HG03342 (cell line): ENCODE results near the gene SKAP1.

ENCODE experiments used
- ATAC-seq: cut with Tn5 transposase; IDR thresholded peaks from one replicate; pipeline ENCODE4 v1.9.1; 2021; ENCODE audit warnings: mild to moderate bottlenecking, moderate library complexity; ENCODE audit not compliant: unreplicated experiment

The SKAP1 gene

DNA sequence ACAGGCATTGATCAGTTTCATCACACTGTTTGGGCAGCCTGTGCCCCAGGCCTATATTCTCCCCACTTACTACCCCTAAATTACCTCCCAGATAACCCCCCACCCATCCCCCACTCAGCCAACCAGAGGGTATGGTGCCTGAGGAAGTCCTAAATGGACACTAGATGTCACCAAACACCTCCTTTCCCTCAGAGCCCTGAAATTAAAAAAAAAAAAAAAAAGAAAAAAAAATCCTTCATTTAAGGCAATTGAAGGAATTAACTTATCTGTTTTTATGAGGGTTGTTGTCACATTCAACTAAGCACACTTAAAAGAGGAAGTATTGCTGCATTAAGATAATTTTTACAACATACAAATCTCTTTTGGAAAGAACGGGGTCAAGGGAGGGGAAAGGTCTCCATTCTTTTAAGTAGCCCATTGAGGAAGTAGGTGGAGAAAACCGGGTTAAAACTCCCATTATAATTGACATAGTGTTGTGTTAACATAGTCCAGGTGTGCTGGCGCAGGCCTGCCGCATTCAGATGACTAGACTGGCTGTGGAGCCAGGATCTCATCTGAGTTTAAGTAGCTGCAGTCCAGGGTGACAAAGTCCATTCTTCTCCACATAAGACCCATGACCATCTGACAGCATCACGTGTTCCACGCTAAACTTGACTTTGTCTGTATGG lies 276.2 kb downstream of the SKAP1 start:
- ATAC-seq, result no peak

DNA sequence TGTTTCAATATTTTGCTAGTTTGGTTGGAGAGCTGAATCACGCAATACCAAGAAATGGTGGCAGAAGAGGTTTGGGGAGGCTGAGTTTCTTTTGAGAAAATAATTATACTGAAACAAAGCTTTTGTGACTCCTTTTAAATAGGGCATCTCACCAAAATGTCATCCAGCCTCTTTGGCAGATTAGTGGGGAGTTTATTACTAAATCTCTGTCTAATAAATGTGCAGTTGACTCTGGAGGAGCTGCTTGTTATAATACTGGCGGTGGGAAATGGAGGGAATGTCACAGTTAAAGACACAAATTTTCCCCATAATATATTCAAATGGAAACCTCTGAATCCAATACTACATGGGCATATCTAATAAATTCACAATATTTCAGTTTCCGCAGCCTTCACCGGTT lies 277.7 kb downstream of the SKAP1 start:
- ATAC-seq, result no peak

DNA sequence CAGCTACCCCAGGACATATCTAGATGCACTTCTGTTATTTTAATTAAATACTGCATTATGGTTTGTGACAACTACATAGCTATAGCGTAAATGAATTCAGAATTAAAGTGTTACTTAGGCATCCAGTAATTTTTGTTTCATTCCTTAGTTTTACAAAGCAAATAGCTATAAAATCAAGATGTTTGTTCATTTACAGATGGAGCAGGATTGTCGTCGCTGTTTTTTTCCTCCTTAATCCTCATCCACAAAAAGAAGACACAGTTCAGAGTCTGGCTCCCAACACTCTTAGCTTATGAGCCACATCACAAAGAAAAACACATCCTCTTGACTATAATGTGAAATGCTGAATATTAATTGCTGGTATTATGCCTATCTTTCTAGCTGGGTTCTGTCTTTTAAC lies 278.8 kb downstream of the SKAP1 start:
- ATAC-seq, result no peak

DNA sequence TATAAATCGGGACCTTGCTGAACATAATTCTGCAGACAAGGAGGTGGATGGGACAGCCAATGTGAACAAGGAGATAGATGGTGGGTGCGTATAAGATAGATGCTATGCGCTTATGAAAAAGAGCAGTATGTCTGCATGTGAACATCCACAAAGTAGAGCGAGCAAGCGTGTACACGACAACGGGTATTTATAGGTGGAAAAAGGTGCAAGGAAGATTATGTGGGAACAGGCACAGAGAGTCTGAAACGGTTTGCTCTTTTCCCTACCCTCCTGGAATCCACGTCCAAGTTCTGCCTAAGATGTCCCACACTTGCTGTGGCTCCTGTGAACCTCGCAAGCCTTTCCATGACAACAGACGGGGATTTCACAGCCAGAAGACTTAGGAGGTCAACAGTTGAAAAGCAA lies 279.4 kb downstream of the SKAP1 start:
- ATAC-seq, result no peak

DNA sequence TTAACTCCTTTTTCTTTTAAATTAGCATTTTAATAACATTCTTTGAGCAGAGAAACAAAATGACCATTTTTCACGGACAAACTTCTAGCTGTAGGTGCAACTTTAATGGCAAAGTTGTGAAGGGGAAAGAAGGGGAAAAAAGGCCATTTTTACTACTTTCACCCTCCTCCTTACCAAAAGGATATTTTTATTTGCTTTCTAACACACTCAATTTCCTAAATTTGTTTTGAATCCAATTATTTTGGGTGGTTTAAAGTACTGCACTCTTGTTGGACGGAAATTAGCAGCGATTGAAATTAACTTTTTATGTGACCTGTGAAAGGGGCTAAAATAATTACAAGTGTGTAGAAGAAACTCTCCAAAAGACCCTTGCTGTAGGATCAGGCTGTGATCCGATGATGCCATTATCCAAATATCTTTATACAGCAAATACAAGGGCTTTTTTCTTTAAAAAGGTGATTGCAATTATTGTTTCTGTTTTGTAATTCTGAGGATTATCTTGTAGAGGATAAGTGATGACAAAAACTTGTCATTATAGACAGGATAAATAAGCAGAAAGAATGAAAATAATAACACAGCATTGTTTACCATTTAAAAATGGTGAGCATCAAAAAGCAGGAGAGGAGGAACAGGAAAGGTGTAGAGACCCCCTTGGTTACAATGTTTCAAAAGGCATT lies 280.1 kb downstream of the SKAP1 start:
- no peak for ATAC-seq

DNA sequence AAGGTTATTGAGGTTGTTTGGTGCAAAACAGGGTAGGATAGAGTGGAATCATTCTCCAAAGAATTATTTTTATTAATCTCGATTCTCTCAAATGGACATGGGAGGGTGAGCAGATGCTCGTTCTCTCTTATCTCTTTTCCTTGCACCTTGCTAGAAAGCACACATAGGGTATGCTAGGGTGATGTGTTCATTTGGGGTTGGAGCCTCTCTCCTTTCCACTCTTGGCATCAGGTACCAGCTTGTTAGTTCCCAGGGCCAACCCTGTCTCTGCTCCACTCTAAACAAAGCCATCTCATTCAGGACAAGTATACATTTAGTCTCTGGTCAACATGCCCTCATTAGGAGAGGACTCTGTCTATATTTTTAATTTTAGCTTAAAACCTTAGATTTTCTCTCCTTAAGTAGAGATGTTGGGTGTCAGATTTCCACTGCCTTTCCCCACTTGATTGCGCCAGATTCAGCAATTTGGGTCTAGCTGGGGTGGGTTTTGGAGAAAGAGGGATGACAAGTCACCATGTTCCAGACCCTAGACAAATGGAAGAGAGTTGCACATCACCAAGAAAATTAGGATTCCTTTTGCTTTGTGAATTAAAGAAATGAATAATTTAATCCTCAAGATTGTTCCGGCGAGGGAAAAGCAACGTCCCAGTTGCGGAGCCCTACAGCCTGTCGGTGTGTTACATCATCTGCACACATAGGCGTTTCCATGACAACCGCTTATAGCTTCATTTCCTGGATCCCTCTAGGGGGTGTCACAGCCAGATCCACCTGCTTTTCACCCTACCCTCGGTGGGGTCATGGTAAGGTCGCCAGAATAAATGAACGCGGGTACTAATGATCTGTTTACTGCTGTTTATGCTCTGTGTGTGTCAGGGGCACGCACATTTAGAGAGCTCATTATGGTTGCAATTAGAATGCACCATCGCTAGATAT lies 280.9 kb downstream of the SKAP1 start:
- ATAC-seq, result no peak

DNA sequence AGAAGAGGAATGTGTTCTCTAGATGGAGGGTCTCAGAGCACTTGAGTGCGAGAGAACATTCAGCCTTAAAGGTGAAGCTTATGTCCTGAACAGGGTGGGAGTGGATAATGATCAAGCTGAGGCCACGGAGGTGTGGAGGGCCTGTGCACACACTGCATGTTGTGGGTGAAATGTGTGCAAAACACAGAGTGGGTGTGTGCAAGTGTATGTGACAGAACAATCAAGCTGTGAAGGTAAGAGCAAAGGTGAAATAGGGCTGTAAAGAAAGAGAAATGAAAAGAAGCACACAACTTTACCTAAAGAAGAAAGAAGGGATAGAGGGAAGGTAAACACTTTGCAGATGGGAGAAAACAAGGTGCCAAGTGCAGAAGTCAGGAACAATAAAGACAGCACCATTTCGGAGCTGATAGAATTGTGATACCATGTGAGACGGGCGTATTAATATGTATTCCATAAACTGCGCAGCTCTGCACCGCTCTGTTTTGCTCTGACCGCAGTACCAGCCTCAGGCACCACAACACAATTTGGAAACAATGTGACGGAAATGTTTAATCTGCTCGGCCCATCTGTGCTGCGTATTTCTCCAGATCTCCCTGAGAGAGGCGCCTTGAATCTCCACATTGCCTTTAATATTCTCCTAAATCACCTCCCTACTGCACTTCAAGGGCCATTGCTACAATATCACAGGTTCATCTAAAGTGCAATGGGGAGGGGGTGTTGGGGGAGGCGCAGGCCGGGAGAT lies 281.8 kb downstream of the SKAP1 start:
- no peak for ATAC-seq

DNA sequence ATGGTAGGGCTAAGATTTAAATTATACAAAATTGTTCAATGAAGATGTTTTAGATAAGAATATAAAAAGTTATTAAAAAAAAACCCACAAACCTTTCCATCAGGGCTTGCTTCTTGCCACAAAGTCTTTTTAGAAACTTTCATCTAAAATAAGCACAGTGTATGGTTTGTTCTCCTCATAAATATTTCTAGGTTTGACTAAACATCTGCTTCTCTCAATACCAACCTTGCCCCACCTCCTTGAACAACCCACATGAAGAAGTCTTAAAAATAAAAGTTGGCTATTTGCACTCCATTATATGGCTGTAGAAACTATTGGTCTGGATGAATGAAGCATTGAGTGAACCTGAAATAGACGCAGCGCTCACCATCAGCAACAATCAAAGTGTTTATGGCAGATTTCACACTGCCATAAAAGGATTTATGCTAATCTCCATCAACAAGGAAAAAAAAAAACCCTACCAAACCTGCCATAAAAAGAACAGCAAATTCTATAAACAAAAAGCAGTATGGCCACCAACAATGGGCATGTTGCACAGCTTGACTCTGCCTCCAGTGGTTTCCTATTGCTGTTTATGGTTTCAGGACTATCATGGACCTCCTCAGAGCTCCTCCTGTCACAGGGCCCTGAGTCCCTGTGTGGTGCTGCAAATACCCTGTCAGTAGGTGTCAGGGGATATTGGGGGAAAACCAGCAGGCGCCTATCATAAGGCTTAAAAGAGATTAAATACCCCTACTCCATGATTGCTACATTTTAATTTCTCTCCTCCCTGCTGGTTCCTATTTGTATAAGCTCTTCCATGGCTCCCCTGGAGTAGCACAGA lies 284.8 kb downstream of the SKAP1 start:
- ATAC-seq, result no peak

DNA sequence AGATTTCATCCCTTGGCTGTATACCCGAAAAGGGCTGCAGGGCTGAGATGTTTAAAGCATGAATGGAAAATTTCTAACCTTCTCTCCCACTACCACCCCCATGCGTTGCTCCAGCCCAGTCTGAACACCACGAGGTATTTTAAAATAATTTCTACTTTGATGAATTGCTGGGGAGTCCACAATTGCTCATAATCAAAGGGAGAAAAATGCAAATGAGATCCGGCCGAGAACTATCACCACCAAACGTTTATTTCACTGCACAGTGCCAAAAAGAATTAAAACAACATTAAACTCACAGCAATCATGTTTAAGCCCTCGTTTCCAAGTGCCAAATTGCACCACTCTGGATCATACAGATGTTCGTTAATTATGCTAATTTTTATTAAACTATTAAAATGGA lies 285.8 kb downstream of the SKAP1 start:
- no peak for ATAC-seq

DNA sequence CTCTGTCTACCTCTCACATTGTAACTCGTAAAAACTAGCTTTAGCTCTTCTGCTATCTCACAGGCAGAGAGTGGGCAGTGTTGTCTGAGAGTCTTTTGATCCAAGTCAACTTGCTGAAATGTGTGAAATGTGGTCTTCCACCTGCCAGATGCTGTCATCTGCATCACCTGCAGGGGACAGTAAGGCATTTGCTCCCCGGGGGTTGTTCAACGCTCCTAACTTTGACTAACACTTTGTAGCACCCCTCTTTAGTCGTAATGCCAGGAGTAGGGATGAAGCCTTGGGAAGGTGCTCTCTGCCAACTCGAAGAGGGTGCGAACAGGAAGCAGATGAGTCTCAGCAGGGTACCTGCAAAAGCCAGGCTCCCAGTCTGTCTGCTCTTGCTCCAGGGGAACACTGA lies 286.4 kb downstream of the SKAP1 start:
- ATAC-seq, result no peak

DNA sequence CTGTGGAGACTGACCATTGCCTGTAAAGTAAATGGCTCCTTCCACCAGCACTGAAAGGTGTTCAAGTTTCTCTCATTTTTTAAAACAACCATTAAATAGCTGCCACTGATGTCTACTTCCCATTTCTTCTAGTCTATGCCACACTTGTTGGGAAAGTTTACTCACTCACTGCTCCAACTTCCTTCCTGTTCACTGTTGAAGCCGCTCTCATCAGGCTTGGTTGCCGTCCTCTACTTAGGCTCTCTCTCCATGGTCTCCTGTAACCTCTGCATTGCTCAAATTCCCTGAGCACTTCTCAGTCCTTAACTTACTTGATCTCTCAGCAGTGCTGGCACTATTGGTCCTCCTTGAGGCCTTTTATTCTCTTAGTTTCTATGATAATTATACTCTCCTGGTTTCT lies 290.1 kb downstream of the SKAP1 start:
- no peak for ATAC-seq

DNA sequence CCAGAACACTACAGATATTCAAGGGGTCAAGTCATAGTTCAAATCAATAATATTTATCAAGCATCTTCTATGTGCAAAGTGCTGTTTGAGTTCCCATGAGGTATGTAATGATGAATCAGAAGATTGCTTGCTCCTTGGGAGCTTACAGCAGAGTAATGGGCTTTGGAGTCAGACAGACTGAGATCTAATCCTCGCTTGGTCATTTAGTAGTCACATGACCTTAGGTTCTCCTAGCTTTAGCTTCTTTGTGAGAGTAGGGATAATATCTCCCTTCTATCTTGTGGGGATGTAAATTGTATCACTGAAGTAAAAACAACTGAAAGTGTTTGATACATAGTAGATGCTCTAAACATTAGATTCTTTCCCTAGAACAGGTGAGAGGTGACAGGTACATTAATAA lies 292.4 kb downstream of the SKAP1 start:
- no peak for ATAC-seq

DNA sequence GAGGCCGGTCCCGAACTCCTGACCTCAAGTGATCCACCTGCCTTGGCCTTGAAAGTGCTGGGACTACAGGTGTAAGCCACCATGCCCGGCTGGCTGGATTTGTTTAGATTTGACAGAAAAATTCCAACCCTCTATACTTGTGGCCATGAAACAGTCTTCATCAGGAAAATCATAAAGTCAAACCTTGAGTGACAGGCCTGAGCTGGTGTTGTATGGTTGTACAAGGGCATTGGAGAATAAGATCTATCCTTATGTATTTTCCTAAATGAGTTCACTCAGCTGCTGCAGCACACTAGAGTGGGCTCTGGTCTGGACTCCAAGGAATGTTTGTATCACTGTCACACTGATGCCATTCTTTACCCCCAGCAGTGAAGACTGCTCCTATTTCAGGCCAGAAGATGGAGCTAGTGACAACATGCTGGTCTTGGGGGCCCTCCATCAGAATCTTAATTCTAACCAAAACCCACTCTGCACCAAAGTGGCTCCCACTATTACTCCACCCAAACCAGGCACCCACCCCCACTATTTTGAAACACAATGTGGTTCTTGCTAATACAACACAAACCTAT lies 295.0 kb downstream of the SKAP1 start:
- no peak for ATAC-seq

DNA sequence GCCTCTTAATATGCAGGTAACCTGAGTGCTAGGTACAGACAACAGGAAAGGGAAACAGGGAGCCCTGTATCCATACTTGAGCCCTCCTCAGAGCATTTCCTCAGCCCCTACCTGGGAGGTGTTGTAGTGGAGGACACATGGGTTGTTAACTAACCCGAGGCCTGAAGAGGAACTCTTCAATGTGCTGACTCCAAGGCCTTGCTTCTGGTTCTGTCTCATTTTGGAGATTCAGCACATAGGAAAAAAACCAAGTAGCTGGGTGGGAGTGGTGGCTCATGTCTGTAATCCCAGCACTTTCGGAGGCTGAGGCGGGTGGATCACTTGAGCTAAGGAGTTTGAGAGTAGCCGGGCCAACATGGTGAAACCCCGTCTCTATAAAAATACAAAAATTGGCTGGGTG lies 297.6 kb downstream of the SKAP1 start:
- ATAC-seq, result no peak

DNA sequence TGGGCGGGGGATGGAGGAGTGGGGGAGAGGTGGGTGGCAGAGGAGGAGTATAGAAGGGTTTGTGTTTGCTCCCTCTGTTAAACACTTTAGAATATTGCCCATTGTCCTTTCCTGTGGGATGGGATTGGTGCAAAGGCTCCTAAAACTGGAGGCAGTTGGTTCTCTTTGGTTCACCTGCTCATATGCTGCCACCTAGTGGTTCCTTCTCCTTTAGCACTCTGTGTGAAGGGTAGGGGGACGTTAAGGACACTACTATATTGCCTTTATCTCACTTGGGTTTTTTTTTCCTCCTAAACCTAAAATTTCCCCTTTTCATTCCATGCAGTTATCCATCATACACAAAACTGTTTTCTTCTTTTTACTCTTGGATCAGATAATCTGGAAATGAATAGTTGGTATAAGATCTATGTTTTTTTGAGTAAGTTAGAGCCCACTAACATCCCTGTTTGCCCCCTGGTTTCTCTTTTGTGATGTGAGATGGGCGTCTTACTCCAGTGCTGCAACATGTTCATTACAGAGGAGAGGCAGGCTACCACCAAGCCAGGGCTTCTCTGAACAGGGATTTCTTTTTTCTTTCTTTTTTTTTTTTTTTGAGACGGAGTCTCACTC lies 298.7 kb downstream of the SKAP1 start:
- ATAC-seq, result no peak

DNA sequence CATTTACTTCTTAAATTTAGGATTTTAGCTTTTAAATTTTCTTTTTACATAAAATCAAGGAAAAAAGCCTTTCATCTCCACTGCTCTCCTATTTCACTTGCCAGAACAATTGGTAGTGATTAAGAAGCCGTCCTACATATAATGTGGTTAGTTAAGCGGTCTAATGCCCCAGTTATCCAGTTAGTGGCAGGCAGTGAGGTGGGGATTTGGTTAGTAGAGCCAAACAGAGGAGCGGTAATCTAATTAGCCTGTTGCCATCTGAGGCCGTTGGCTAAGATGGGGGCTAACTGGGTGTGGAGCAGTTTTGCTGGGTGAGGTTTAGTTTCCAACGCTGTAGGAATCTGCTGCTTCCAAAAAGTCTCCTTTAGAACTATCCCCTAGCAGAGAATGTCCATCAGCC lies 300.0 kb downstream of the SKAP1 start:
- no peak for ATAC-seq

DNA sequence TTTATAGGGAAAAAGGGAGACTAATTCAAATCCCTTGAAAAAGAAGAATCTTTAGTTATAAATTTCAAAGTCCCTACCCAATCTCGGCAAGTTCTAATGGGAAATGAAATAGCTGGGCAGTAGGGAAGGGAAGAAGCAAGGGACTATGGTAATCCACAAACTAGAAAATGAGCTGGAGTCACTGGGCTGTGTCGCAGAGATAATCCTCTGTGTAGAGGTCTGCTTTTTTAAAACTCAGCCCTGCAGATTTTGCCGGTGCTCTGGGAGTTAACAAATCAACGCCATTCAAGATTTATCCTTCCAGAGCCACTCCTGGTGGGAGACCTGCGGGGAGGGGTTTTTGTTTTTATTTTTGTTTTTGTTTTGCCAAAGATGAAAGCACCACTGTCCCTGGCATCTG lies 301.6 kb downstream of the SKAP1 start:
- no peak for ATAC-seq

DNA sequence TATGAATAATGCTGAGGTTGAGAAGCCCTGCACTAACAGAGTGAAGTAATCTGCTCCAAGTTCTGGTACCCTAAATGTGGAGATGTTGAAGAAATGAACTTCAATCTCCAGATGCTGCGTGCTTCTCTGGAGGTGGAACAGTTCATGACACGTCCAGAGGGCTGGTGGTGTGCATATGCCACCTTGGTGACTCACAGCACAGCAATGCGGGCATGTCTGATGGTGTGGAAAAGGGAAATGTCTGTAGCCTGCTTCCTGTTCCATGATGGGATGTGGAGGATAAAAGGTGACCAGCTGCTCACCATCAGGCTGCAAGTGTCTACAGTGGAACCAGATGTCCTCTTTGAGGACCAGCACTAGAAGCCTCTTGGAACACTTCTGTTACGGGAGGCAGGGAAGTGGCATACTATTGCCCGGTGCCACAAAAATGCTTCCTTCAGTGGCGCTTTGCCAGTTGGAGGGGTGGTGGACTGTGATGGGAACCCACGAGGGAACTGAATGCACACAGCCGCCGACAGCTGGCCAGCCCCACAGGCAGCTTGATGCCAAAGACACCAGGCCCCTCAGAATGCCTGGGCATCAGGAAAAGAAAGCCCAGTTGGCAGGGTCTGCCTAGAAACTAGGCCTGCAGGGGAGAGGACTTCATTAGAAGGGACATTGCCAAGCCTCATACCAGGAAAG lies 302.5 kb downstream of the SKAP1 start:
- ATAC-seq, result no peak

DNA sequence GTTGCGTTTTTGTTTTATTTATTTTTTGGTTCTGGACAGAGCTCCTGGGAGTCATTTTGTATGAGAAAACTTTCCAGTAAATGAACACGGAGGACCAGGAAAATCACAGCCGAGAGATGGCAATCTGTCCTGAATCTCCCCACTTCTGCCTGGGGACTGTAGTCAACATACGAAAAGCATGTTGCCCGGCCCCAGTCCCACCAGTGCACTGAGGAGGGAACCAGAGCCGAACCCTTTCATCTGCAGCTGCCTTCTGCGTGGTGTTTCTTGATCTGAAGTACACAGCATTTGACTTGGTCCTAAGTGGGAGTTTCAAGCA lies 303.5 kb downstream of the SKAP1 start:
- ATAC-seq, result no peak
